Hindlimb muscle (tissue), 1 donor: ENCODE data around the gene GRIN2A. TPM values are rescaled to one million over a fixed set of nuclear protein-coding genes. Genes with fewer than 3 reads are reported as not detected.
"Not testable (repeated sequence)": the region's sequence is repeated elsewhere in the genome, so short reads cannot be mapped to it uniquely, and the experiment has no call there.

ENCODE experiments used
- DNase-seq: peaks from one replicate; pipeline ENCODE4 v3.0.0-alpha.2; 2013
- polyA plus RNA-seq: library from polyadenylated mRNA; unstranded; fragments of 120-200 nt; gene quantifications from one replicate; pipeline ENCODE4 v1.2.1, GENCODE V29; 2013; ENCODE audit not compliant: insufficient read length

Gene GRIN2A
- polyA plus RNA-seq, 1 donor: 0.25 TPM

- no peak for DNase-seq
Observed at GRCh38 chr16:9911231-9911630, 271.0 kb downstream of the GRIN2A start.

GRCh38 chr16:9909072-9909825, 273.0 kb downstream of the GRIN2A start:
- no peak for DNase-seq

- no peak for DNase-seq
Observed at GRCh38 chr16:9908613-9909012, 273.6 kb downstream of the GRIN2A start.

GRCh38 chr16:9907752-9908151, 274.5 kb downstream of the GRIN2A start:
- DNase-seq: no peak

GRCh38 chr16:9906218-9906617, 276.0 kb downstream of the GRIN2A start:
- DNase-seq: no peak

GRCh38 chr16:9904526-9904925, 277.7 kb downstream of the GRIN2A start:
- no peak for DNase-seq

- no peak for DNase-seq
Observed at GRCh38 chr16:9900576-9900975, 281.7 kb downstream of the GRIN2A start.

GRCh38 chr16:9898555-9898954, 283.7 kb downstream of the GRIN2A start:
- no peak for DNase-seq

GRCh38 chr16:9898124-9898523, 284.1 kb downstream of the GRIN2A start:
- DNase-seq: no peak

- no peak for DNase-seq
Observed at GRCh38 chr16:9895817-9896216, 286.4 kb downstream of the GRIN2A start.

- no peak for DNase-seq
Observed at GRCh38 chr16:9885876-9886275, 296.4 kb downstream of the GRIN2A start.

GRCh38 chr16:9885467-9885866, 296.8 kb downstream of the GRIN2A start:
- no peak for DNase-seq

GRCh38 chr16:9875981-9876380, 306.2 kb downstream of the GRIN2A start:
- DNase-seq: not testable (repeated sequence)

GRCh38 chr16:9874219-9874618, 308.0 kb downstream of the GRIN2A start:
- no peak for DNase-seq

- no peak for DNase-seq
Observed at GRCh38 chr16:9870962-9871361, 311.3 kb downstream of the GRIN2A start.

GRCh38 chr16:9869776-9870175, 312.5 kb downstream of the GRIN2A start:
- peak; percentile 26 for DNase-seq

- DNase-seq: no peak
Observed at GRCh38 chr16:9868606-9869149, 313.6 kb downstream of the GRIN2A start.

GRCh38 chr16:9867176-9867575, 315.1 kb downstream of the GRIN2A start:
- no peak for DNase-seq

- no peak for DNase-seq
Observed at GRCh38 chr16:9864461-9864860, 317.8 kb downstream of the GRIN2A start.

GRCh38 chr16:9862327-9862726, 319.9 kb downstream of the GRIN2A start:
- DNase-seq: no peak

- no peak for DNase-seq
Observed at GRCh38 chr16:9860876-9861275, 321.4 kb downstream of the GRIN2A start.

- DNase-seq: no peak
Observed at GRCh38 chr16:9859701-9860327, 322.4 kb downstream of the GRIN2A start.

GRCh38 chr16:9854675-9855074, 327.6 kb downstream of the GRIN2A start:
- peak; percentile 42 for DNase-seq

GRCh38 chr16:9852003-9852402, 330.2 kb downstream of the GRIN2A start:
- no peak for DNase-seq
